Panc1 (cell line): ENCODE results near the gene MAEA. TPM values are rescaled to one million over a fixed set of nuclear protein-coding genes. Genes with fewer than 3 reads are reported as not detected.

Experiments
- ATAC-seq: fragments of 200-7000 bp; cut with Tn5 transposase; 2 replicates; pipeline ENCODE4 v1.9.1; 2020; ENCODE audit warnings: mild to moderate bottlenecking, moderate library complexity
- BruUV-seq: library from RNA; stranded (reverse); fragments of 400-500 nt; replicated peaks from 2 replicates; lab custom pipeline; 2021; lab: Mats Ljungman, UMichigan
- CTCF ChIA-PET: fragments of 300-600 bp; sonication (Branson Sonifier 250); formaldehyde crosslinking; loops from one replicate; lab custom pipeline; 2022; ENCODE audit warnings: antibody characterized with exemption; lab: Charles Lee
- POLR2A ChIA-PET: fragments of 300-600 bp; sonication (Branson Sonifier 250); formaldehyde crosslinking; loops from one replicate; lab custom pipeline; 2022; ENCODE audit warnings: antibody characterized with exemption; lab: Charles Lee
- DNase-seq: peaks from one replicate; pipeline ENCODE4 v3.0.0-alpha.2; 2010; ENCODE audit warnings: low read depth, low spot score
- H3K27ac ChIP-seq: 2 replicates; pipeline ENCODE4 v1.5.1; 2011; ENCODE audit warnings: mild to moderate bottlenecking, low read length, inconsistent platforms
- H3K27me3 ChIP-seq: fragments of 200-500 bp; sonication (Bioruptor generic); 2 replicates; pipeline ENCODE4 v1.6.0; 2014; ENCODE audit warnings: low read length, inconsistent platforms; ENCODE audit not compliant: control insufficient read depth, insufficient read depth
- H3K36me3 ChIP-seq: fragments of 200-500 bp; sonication (Bioruptor generic); 2 replicates; pipeline ENCODE4 v1.5.1; 2014; ENCODE audit warnings: inconsistent platforms, mild to moderate bottlenecking, low read length, moderate library complexity; ENCODE audit not compliant: control insufficient read depth, insufficient read depth
- H3K4me1 ChIP-seq: 2 replicates; pipeline ENCODE4 v1.5.1; 2011; ENCODE audit warnings: inconsistent platforms, mild to moderate bottlenecking, low read length, moderate library complexity; ENCODE audit not compliant: control insufficient read depth, insufficient read depth
- H3K4me3 ChIP-seq, 2 experiments: 2 replicates each; pipeline ENCODE4 v1.5.1; 2011 to 2012; ENCODE audit warnings: low read depth in 2 of 2, low read length in 2 of 2, mild to moderate bottlenecking in 2 of 2, inconsistent platforms in 1 of 2, moderate library complexity in 1 of 2
- H3K9me3 ChIP-seq: fragments of 200-500 bp; sonication (Bioruptor generic); 2 replicates; pipeline ENCODE4 v1.5.1; 2014; ENCODE audit warnings: low read depth, mild to moderate bottlenecking, inconsistent platforms, low read length, moderate library complexity; ENCODE audit not compliant: control insufficient read depth, insufficient read depth
- POLR2AphosphoS5 ChIP-seq: IDR thresholded peaks from 2 replicates; pipeline ENCODE4 v1.6.1; 2012; ENCODE audit warnings: mild to moderate bottlenecking, low read depth, low read length, moderate library complexity
- SIN3A ChIP-seq: IDR thresholded peaks from 2 replicates; pipeline ENCODE4 v1.6.1; 2012; ENCODE audit warnings: low read depth, mild to moderate bottlenecking, low read length, moderate library complexity, borderline replicate concordance; ENCODE audit not compliant: insufficient read depth
- TCF7L2 ChIP-seq: IDR thresholded peaks from 2 replicates; pipeline ENCODE4 v1.6.1; 2011; ENCODE audit warnings: mild to moderate bottlenecking, low read depth, low read length, inconsistent platforms
- in situ Hi-C: cut with HindIII; loops from 2 replicates; pipeline ENCODE4 v1.10.0; 2016; ENCODE audit warnings: low sequenced_read_pairs, low pct_unique_long_range_greater_than_20kb
- intact Hi-C: fragments of 100-400 bp; cut with micrococcal nuclease; formaldehyde crosslinking; loops from one replicate; pipeline ENCODE4 v1.10.0; 2022; ENCODE audit not compliant: unreplicated experiment
- total RNA-seq: library from RNA; stranded (reverse); gene quantifications from one replicate; pipeline ENCODE4 v1.2.1, GENCODE V29; 2021; ENCODE audit not compliant: unreplicated experiment
- TF ChIP-seq, protein P1 (sequence below), 2 experiments: IDR thresholded peaks; 2 replicates each; pipeline ENCODE4 v1.6.1; 2011 to 2012; ENCODE audit warnings: low read depth in 2 of 2, control low read depth in 1 of 2, low read length in 1 of 2, mild to moderate bottlenecking in 1 of 2, moderate library complexity in 1 of 2; ENCODE audit not compliant: insufficient read depth in 1 of 2
- TF ChIP-seq, protein P2 (sequence below): fragments of 450-650 bp; IDR thresholded peaks from 2 replicates; pipeline ENCODE4 v1.5.1; 2017; ENCODE audit warnings: mild to moderate bottlenecking

MAEA gene
- total RNA-seq, 1 experiment from 2014 or later, result 62.3 TPM

DNA sequence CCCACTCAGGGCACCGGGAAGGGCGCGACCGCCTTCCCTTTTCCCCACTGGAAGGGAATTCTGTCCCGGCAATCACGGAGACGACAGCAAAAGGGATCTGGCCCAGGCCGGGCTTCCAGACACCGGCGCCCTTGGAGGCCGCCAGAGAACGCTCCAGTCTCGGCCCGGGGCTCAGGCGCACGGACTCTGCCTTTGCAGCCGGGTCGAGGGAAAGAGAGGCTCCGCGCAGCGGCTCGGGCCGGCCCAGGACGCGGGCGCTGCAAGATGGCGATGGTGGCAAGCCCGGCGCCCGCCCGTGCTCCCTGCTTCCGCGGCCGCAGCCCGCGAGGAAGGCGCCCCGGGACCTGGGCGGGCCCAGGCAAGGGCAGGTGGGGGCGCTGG, 41.8 kb upstream of the MAEA start:
- in situ Hi-C loops, result no loop called here
- Histone ChIP-seq H3K4me3 (peak overlapping the region; percentile 71 to 73), H3K4me1 (peaks cover 13% of the 10 kb centered on the region), H3K27ac (peak overlapping the region; percentile 79), H3K27me3 (no peaks in the 10 kb centered on the region), H3K36me3 (peaks cover 2% of the 10 kb centered on the region; the same call in 1 of the 2 replicates), H3K9me3 (peaks cover 10% of the 10 kb centered on the region; the same call in 1 of the 2 replicates)
- no TSS peak for BruUV-seq
- ChIA-PET CTCF (no interaction called here), POLR2A (no interaction called here)
- intact Hi-C loops, result no loop called here
- TF ChIP-seq SIN3A (no peak), POLR2AphosphoS5 (no peak), TCF7L2 (no peak)
- TF ChIP-seq, protein P1, sequence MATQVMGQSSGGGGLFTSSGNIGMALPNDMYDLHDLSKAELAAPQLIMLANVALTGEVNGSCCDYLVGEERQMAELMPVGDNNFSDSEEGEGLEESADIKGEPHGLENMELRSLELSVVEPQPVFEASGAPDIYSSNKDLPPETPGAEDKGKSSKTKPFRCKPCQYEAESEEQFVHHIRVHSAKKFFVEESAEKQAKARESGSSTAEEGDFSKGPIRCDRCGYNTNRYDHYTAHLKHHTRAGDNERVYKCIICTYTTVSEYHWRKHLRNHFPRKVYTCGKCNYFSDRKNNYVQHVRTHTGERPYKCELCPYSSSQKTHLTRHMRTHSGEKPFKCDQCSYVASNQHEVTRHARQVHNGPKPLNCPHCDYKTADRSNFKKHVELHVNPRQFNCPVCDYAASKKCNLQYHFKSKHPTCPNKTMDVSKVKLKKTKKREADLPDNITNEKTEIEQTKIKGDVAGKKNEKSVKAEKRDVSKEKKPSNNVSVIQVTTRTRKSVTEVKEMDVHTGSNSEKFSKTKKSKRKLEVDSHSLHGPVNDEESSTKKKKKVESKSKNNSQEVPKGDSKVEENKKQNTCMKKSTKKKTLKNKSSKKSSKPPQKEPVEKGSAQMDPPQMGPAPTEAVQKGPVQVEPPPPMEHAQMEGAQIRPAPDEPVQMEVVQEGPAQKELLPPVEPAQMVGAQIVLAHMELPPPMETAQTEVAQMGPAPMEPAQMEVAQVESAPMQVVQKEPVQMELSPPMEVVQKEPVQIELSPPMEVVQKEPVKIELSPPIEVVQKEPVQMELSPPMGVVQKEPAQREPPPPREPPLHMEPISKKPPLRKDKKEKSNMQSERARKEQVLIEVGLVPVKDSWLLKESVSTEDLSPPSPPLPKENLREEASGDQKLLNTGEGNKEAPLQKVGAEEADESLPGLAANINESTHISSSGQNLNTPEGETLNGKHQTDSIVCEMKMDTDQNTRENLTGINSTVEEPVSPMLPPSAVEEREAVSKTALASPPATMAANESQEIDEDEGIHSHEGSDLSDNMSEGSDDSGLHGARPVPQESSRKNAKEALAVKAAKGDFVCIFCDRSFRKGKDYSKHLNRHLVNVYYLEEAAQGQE (IDR thresholded peaks at IDR 0.05; ENCODE audit: insufficient read depth in 1 of 2, low read depth in 2 of 2, low read length in 1 of 2), result no peak
- TF ChIP-seq, protein P2, sequence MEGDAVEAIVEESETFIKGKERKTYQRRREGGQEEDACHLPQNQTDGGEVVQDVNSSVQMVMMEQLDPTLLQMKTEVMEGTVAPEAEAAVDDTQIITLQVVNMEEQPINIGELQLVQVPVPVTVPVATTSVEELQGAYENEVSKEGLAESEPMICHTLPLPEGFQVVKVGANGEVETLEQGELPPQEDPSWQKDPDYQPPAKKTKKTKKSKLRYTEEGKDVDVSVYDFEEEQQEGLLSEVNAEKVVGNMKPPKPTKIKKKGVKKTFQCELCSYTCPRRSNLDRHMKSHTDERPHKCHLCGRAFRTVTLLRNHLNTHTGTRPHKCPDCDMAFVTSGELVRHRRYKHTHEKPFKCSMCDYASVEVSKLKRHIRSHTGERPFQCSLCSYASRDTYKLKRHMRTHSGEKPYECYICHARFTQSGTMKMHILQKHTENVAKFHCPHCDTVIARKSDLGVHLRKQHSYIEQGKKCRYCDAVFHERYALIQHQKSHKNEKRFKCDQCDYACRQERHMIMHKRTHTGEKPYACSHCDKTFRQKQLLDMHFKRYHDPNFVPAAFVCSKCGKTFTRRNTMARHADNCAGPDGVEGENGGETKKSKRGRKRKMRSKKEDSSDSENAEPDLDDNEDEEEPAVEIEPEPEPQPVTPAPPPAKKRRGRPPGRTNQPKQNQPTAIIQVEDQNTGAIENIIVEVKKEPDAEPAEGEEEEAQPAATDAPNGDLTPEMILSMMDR, result no peak
- ATAC-seq, result no peak
- DNase-seq, result no peak

DNA sequence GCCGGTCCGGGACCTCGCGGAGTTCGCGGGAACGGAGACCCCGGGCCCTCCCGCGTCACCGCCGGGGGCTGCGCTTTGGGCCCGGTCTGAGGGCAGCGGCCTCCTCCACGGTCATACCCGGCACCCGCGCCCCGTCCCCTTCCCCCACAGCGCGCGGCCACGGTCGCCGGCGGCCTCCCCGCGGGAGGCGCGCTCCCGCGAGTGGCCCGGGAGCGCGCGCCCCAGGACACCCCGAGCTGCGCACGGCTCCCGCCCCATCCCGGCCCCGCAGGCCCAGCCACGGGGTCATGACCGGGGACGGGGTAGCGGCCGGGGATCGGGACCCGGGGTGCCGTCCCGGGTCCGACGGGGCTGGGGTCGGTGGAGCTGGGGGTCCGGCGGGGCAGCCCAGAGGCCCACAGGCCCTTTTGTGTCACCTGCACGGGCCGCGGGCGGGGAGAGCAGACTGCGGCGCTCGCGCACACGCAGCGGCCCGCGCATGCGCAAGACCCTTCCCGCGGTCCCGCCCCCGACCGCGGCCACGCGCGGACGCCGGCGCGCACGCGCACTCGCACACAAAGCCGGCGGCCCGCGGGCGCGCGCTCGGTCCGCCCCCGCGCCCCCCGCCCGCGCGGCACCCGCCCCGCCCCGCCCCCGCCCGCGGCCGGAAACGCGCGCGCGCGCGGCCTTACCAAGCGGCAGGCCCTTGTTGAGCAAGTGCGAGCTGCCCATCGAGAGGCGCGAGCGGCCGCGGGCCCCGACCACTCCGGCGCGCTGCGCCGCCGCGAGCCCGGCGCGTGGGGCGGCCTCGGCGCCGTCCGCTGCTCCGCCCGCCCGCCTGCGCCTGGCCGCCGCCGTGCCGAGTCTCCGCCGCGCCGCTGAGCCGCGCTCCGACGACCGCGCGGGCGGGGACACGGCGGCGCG, 41.2 kb upstream of the MAEA start, which contains the start of gene CTBP1:
CTBP1 (minus strand) TSS at position 886 of the 903 bp plus-strand sequence. CDS start 7,799 bp downstream, outside the sequence.
- peaks cover 10% of the 10 kb centered on the region; the same call in 1 of the 2 replicates for H3K9me3 ChIP-seq
- ATAC-seq (peak; percentile 72), DNase-seq (peak; percentile 22)
- POLR2A ChIA-PET, result no interaction called here
- H3K36me3 ChIP-seq, result peaks cover 2% of the 10 kb centered on the region; the same call in 1 of the 2 replicates
- peak within 1 kb of the TSS; percentile 85 for H3K27ac ChIP-seq
- H3K4me1 ChIP-seq, result peaks cover 13% of the 10 kb centered on the region
- CTCF ChIA-PET, result no interaction called here
- H3K27me3 ChIP-seq, result no peaks in the 10 kb centered on the region
- H3K4me3 ChIP-seq, result peak within 1 kb of the TSS; percentile 71 to 73
- TF ChIP-seq POLR2AphosphoS5, result peak; percentile 45
- TF ChIP-seq SIN3A, result no peak
- TF ChIP-seq, protein P1 (IDR thresholded peaks at IDR 0.05; ENCODE audit: insufficient read depth in 1 of 2, low read depth in 2 of 2, low read length in 1 of 2), result no peak
- BruUV-seq, result no TSS peak
- in situ Hi-C loops, result no loop called here
- intact Hi-C loops, result no loop called here
